ENCODE measurements around the gene ADPRH.
"Not testable (repeated sequence)": the region's sequence is repeated elsewhere in the genome, so short reads cannot be mapped to it uniquely, and the experiment has no call there.

The ADPRH gene

DNA sequence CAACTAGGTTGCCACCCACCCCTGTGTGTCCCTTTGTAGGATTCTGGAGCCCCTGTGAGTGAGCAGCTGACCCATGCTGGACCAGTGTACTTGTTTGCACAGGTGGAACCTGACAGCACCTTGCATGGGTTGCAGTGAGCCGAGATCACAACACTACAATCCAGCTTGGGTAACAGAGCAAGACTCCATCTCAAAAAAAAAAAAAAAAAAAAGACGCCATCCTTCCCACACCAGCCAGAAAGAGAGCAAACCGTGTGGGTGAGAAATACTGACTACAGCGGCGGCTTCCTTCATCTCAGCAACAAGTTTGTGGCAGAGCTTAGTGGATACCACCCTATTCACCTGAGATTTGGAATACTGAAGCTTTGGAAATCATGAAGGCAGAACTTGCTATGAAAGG, 19.1 kb upstream of the ADPRH start:
- no peak for DNase-seq

DNA sequence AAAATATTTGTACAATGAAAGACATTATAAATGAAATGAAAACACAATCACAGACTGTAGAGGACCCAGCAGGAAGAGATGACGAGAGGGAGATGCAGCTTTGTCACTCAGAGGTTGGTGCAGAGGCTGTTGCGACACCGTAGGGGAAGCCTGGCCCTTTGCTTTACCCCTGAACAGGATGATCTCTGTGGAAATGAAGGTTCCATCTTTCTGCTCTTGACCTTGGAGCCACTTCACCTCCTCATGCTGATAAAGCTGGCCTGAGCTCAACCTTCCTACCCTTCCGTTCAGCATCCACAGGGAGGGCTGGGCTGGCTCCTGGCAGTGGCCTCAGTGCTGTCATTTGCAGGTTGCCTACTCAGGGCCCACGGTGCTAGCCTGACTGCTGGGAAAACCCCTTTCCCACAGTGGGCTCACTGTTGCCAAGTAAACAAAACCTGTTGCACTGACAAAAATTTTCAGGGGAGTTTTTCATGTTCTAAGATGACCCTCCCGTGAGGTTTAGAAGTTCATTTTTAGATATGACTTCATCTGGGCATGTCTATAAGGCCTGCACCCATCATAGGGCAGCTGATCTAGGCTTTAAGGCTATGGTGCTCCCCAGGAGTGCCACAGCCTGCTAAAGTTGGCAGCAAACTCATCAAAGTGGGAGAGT, 16.9 kb upstream of the ADPRH start:
- DNase-seq, result no peak

DNA sequence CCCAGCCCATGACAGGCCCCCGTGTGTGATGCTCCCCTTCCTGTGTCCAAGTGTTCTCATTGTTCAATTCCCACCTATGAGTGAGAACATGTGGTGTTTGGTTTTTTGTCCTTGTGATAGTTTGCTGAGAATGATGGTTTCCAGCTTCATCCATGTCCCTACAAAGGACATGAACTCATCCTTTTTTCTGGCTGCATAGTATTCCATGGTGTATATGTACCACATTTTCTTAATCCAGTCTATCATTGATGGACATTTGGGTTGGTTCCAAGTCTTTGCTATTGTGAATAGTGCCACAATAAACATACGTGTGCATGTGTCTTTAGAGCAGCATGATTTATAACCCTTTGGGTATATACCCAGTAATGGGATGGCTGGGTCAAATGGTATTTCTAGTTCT, 16.0 kb upstream of the ADPRH start:
- not testable (repeated sequence) for DNase-seq

DNA sequence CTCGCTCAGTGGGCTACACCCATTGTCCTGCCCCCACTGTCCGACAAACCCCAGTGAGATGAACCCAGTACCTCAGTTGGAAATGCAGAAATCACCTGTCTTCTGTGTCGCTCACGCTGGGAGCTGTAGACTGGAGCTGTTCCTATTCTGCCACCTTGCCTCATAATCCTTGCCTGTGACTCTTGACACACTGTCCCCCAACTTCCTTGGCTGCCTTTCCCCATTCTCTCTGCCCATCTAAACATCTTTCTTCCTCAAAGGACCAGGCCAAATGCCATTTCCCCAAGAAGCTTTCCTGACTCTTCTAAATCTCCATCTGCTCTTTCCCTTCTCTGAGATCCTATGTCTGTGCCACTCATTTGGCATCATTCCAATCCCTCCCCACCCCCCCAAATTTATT, 10.1 kb upstream of the ADPRH start:
- DNase-seq, result no peak

DNA sequence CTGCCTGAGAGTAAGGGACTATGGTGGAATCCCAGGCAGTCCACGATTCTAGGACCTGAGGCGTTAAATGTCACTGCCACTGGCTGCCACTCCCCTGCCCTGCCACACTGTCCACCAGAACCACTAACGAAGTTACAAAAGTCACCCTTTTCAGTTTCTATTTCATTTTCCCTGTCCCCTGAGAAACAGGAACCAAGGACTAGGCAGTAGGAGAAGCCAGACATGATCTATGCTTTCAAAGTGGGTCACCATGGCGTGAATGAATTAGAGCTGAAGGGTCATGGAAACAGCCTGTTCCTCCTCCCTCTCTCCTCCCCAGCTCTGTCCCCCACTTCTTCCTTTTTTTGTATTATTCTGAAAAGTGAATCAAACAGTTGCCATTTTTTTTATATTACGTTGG, 9.1 kb upstream of the ADPRH start:
- DNase-seq, result no peak

DNA sequence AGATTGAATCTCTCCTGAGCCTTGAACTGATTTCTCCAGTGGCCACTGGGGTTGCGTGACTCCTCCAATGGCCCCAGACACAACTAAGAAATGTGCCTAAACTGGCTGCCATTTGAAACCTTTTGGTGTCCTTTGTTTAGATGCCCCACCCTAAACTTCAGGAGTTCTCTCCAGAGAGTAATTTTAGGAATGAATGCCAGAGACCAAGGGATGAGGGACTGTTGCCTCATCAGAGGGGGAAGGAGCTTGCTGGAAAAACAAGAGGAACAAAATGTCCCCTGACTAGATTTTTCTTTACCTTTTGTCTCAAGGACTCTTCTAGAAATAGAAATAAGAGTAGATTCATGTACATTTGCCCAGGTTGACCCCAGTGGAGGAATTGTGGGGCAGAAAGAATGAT, 8.1 kb upstream of the ADPRH start:
- no peak for DNase-seq

DNA sequence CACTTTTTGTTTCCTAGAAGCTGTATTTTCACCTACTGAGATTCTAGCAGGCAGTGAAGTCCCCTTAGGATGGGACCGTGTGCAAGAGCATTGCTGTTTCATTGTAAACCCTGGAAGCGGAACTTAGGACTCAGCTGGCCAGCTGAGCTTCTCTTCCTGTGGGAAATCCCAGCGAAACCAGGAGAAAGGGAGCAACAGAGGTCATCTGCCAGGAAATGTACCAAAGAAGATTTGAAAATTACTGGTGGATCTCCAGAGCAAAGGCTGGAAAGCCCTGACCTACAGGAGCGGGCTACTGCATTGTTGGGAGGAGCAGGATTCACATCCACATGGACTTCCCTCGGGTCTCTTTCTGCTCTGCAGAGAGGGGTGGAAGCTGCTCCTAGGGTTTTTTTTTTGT, 7.6 kb upstream of the ADPRH start:
- DNase-seq, result no peak

DNA sequence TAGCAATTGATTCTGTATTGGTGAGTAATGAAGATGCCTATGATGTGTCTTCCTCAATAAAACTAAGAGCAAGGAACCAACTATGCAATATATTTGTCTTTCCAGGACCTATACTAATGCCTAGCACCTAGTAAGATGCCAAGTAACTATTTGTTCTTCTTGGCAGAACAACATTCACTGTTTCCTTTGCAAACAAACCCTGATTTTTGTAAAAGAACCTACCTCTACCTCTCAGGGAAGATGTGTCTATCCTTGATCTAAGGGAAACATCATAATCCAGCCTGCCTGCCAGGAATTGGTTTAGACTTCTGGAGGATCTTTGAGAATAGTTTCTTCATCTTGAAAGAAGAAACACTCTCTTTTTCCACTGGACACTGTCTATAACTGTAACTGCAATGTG, 3.8 kb upstream of the ADPRH start:
- no peak for DNase-seq

DNA sequence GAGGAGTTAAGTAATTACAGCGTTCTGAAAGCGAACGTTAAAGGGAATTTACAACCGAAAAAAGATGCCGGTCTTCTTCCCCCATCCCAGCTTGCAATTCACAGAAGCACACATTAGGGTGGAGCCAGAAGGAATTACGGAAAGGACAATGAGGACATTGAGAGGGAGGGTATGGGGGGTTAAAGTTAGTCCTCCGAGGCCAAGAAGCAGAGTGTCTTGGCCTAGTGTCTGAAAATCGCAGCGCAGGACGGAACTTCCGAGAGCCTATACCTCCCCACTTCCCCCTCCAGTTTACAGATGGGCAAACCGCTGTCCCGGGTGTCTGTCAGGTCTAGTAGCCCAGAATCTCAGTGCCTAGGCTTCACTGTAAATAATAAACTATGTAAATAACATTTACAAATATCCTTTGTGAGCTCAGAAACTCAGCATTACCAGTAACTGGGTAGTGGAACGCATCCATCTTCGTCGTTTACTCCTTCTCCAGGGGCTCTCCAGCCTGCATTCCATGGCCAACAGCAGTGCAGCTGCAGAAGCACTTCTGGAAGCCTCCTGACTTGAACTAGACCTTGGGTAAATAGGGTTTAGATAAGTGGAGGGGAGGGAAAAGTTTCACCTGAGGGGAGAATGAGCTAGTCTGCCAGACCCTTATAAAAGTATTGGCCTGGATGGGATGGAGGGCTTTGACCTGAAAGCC, 922 bp downstream of the ADPRH start:
- peak; percentile 24 for DNase-seq

DNA sequence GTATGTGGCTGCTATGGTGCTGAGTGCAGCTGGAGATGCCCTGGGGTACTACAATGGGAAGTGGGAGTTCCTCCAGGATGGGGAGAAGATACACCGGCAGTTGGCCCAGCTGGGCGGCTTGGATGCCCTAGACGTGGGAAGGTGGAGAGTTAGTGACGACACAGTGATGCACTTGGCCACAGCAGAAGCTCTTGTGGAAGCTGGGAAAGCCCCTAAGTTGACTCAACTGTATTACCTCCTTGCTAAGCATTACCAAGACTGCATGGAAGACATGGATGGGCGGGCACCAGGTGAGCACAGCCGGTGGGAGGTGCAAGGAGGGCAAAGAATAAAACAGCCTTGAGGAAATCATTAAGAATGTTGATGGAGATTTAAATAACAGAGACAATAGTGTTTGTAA, 2.9 kb downstream of the ADPRH start:
- no peak for DNase-seq

DNA sequence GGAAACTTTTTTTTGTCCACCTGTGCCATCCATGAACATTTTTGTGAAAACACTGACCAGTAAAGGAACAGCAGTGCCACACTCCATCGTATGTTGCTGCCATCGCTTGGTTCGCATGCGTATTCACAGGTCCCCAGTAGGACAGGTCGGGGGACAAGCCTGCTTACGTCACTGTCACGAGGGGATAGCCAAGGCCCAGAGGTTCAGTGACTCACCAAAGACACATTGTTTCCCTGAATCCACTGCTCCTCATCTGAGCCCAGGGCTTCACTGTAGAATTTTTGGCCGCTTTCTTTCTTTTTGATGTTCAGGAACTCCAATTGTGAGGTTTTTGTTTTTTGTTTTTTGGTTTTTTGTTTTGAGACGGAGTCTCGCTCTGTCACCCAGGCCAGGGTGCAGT, 5.9 kb downstream of the ADPRH start:
- DNase-seq, result no peak

DNA sequence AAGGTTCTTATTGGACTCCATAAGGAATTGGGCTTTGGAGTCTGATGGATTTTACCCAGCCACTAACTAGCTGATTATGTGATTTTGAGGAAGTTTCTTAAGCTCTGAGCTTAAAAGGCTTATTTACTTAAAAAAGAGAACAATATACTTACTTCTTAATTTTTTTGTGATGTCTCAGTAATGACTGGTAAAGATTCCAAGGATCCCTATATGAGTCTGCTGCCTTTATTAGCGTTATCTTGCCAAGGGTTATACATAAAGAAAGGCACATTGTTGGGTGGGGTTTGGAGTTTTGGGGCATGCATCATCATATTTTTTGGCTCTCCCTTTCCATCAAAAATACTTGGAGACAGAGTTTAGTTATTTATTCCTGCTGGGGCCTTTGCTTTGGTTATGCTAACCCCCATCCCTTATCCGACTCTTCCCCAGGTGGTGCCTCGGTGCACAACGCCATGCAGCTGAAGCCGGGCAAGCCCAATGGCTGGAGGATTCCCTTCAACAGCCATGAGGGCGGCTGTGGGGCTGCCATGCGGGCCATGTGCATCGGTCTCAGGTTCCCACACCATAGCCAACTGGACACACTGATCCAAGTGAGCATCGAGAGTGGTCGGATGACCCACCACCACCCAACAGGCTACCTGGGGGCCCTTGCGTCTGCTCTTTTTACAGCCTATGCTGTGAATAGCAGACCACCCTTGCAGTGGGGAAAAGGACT, 6.7 kb downstream of the ADPRH start:
- peak; percentile 68 for DNase-seq

DNA sequence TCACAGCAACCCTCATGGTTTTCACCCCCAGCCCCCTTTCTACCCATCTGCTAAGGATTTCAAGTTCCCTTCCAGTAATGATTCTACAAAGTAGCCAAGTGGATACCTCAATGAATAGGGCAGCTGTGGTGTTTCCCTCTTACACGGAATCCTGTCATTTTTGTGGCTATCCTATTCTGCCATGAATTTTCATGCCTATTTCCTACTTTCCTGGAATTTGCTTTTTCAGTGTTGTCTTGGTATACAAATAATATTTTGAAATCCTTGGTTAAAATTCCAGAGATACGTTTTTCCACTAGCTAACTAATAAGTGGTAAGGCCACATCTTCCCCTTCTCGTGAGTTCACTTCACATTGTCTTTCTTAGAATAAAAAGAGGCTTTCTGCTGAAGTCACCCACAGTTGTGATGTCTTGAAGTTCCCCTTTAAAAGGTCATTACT, 7.5 kb downstream of the ADPRH start:
- peak; percentile 69 for DNase-seq

DNA sequence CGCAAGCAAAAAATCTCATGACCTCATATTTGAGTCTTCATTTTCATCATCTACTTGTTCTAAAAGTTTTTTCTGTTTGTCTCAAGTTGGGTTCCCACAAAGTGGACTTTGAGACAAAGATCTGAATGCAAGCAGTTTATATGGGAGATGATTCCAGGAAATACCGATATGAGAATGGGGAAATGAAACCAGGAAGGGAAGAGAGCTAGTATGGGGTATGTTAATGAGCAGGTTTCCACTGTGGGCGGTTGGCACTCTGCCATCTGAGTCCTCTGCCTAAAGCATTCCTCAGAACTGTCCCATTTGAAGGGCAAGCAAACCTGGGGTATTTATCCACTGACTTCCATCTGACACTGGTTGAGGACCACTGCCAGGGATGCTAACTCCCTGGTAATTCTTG, 8.8 kb downstream of the ADPRH start:
- no peak for DNase-seq

DNA sequence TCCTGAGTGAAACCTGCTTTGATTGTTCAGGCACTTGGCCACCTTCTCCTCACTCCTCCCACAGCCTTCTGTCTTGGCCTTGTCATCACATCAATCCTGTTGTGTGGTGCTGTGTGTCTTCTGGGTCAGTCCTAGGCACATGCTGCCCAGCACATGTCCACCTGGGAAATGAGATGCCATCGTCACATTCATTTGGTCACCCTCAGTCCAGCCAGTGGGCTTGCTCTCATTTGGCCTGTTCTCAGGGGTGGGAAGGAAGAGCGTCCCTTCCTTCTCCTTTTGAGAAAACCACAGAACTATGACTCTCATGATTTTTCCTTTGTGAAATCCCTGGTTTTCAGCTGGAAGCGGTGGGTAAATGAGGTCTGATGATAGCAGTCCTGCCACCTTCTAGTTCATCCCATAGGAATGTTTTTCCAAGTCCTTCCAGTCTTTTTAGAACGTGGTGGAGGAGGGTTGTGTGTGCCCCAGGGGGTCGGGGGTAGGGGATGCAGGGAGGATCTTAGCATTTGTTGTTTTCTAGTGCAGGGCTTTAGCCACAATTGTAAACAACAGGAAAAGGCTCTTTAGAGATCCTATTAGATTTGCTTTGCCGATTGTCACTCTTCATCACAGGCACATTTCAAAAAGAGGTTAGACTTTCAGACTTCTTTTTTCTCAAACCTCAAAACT, 9.9 kb downstream of the ADPRH start:
- no peak for DNase-seq

DNA sequence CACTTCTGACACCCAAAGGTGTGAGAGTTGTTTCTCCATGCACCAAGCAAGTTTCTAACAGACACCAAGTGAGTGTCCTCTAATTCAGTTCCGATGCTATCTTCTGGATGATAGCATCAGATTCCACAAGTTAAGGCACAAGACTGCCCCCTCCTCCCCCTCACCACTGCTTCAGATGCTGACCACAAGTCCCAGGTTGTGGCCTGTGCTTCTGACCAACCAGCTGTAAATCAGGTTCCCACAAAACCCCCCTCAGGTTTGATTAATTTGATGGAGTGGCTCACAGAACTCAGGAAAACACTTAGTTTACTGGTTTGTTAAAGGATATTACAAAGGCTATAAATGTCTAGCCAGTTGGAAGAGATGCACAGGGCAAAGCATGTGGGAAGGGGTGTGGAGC, 11.4 kb downstream of the ADPRH start:
- peak; percentile 52 for DNase-seq

DNA sequence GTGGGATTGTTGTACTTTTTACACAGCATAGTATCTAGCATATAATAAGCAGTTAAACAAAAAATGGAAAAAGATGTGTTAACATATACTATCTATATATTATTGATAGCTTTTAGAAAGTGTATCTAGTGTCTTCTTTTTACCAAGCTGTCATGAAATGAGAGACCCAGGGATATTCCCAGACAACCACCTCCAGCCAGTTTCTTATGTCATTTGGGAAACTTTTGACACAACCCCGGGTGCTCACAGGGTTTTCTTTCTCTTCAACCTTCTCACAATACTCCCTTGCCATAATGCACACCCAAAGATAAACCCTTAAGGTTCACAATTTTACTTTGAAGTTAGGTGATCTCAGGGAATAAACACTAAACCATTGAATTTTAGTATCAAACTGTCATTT, 13.6 kb downstream of the ADPRH start:
- no peak for DNase-seq

DNA sequence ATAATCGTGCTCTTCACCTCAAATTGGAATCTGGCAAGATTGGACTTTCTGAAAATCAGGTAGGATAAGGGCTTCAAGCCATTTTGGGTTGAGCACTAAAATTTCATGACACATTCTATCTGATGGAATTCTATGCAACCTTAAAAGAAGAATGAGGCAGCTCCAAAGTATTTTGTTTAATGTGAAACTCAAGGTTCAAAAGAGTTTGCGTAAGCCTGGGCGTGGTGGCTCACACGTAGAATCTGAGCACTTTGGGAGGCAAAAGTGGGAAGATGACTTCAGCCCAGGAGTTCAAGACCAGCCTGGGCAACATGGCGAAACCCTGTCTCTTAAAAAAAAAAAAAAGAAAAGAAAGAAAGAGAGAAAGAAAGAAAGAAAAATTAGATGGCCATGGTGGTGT, 14.8 kb downstream of the ADPRH start:
- peak; percentile 26 for DNase-seq

DNA sequence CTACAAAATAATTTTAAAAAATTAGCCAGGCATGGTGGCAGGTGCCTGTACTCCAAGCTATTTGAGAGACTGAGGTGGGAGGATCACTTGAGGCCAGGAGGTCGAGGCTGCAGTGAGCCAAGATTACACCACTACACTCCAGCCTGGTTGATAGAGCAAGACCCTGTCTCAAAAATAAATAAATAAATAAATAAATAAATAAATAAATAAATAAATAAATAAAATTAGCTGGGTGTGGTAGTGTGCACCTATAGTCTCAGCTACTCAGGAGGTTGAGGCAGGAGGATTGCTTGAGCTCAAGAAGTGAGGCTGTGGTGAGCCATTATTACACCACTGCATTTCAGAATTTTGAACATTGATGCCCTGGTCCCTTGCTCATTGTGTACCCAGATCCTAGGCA, 15.6 kb downstream of the ADPRH start:
- not testable (repeated sequence) for DNase-seq

DNA sequence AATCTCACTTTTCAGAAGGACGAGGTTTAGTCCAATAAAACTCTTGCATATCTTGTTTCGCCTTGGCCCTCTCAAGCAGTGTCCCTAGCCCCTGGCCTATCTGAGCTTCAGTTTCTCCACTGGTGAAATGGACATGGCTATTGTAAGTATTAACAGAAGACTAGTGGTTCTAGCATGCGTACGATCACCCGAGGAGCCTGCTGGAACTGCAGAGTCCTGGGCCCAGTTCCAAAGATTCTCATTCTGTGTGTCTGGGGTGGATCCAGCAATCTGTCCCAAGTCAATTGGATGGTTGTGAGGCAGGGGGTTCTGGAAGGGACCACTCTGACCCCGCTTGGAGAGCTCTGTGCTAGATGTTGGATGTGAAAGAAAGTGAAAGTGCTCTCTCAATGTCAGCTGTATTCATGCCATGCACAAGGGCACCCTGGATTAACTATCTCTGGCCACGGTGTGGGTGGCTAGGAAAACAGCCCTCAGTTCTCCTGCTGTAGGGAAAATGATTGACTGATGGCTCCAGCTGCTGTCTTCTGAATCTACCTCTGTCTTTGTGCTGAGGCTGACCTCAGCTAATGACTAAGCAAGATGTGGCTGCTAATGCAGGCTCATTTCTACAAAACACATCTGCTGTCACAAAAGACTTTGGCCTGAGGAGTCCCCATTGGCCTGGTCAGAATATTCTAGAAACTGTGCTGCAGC, 16.5 kb downstream of the ADPRH start:
- no peak for DNase-seq

DNA sequence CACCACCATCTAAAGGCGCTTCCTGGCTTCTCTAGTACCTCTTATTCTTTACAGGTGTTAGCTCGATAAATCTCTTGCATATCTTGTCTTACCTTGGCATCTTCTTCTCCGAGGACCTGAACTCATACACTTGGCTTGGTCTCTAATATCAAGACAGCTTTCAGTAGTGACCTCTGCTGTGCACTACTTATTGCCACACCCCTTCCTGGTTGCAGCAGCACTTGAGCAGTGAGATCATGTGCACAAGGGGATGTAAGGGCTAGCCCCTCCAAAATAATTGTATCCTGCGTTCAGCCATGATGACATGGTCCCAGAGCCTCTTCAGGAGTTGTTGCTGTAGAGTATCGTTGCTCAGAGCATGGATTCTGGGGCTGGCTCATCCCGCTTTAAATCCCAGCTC, 17.1 kb downstream of the ADPRH start:
- no peak for DNase-seq

DNA sequence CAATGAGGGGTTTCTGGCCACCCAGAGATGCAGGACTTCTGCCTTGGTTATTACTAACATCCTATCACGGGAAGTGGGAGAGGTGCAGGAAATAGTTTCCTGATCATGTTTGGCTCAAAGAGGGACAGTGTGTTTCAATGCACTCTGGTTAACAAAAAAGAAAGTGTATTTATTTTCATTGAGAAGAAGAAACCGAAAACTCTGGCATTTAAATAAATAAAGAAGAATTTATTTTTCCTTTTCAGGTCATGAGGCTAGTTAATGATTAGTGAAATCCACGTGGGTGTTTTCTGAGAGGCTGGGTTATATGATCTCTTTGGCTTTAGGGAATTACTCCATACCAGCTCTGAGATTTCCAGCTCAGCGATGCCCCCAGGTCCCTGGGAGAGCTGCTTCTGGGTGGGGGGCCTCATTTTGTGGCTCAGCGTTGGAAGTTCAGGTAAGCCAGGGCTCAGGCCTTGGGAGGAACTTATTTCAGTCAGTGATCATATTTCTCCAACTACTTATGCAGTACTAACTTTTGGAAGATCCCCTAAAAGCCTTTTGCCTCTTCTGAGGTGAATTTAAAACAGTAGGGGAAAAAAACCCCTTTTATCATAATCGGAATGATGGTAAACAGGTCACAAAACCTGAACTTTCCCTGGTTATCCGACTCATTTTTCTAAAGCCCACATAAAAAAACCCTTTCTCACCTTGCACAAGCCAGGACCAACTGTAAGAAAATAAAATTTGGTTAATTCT, 18.4 kb downstream of the ADPRH start, which contains the start of gene PLA1A:
Gene PLA1A (plus strand): TSS at position 338 of the 741 bp plus-strand sequence. CDS start 29 bp downstream, at position 367.
- no peak for DNase-seq

Measured in fibroblast of upper back skin (primary cell).